Thyroid gland (tissue), 4 donors: Measurements from ENCODE around the gene KLK15. TPM values are rescaled to one million over a fixed set of nuclear protein-coding genes. Genes with fewer than 3 reads are reported as not detected.

ENCODE experiments used
- DNase-seq, 2 donors: peaks; one replicate each; pipeline ENCODE4 v3.0.0-alpha.2; 2019
- H3K27ac ChIP-seq, 3 donors: fragments of 200-600 bp; sonication (generic); 1 replicate in 2 of 3; 2 replicates in 1 of 3; pipeline ENCODE4 v1.5.1; 2016 to 2019; ENCODE audit warnings: mild to moderate bottlenecking in 1 of 3, moderate library complexity in 1 of 3
- H3K27me3 ChIP-seq: fragments of 200-600 bp; sonication (generic); one replicate; pipeline ENCODE4 v1.5.1; 2019
- H3K36me3 ChIP-seq, 2 donors: fragments of 200-600 bp; sonication (generic); one replicate each; pipeline ENCODE4 v1.5.1; 2016 to 2019
- H3K4me1 ChIP-seq, 2 donors: fragments of 200-600 bp; sonication (generic); one replicate each; pipeline ENCODE4 v1.5.1; 2017 to 2019
- H3K4me3 ChIP-seq, 3 donors: fragments of 200-600 bp; sonication (generic); replicated peaks in 1 of 3; 1 replicate in 2 of 3; 2 replicates in 1 of 3; pipeline ENCODE4 v1.5.1; 2016; ENCODE audit warnings: mild to moderate bottlenecking in 1 of 3
- H3K9me3 ChIP-seq: fragments of 200-600 bp; sonication (generic); one replicate; pipeline ENCODE4 v1.5.1; 2017
- POLR2A ChIP-seq, 2 donors: fragments of 450-650 bp; IDR thresholded peaks; one replicate each; pipeline ENCODE4 v1.6.1; 2017; ENCODE audit warnings: antibody characterized with exemption in 2 of 2, mild to moderate bottlenecking in 2 of 2, moderate library complexity in 1 of 2
- WGBS, 2 donors: methylation state at CpG; one replicate each; pipeline ENCODE4 v1.1.5; 2017; 5-methylcytosine and 5-hydroxymethylcytosine counted together
- intact Hi-C: fragments of 100-400 bp; cut with DNase I; formaldehyde crosslinking; loops from one replicate; pipeline ENCODE4 v1.15.1; 2023
- total RNA-seq, 4 donors: library from RNA; depleted of rRNA; stranded (reverse); fragments of >200 nt; gene quantifications; one replicate each; pipeline ENCODE4 v1.2.3, GENCODE V29; 2016
- TF ChIP-seq, protein P1 (sequence below), 6 experiments: fragments of 200-600 bp in 3 of 6; fragments of 450-650 bp in 3 of 6; sonication (generic) in 3 of 6; IDR thresholded peaks; one replicate each; pipeline ENCODE4 v1.5.1; 2016 to 2019; ENCODE audit warnings: antibody characterized with exemption in 6 of 6, mild to moderate bottlenecking in 2 of 6, inconsistent platforms in 1 of 6, moderate library complexity in 1 of 6

The KLK15 gene
- total RNA-seq, 4 donors from 2014 or later = 0.81 to 2.8 (median 1.8) TPM; not detected in 1

DNA sequence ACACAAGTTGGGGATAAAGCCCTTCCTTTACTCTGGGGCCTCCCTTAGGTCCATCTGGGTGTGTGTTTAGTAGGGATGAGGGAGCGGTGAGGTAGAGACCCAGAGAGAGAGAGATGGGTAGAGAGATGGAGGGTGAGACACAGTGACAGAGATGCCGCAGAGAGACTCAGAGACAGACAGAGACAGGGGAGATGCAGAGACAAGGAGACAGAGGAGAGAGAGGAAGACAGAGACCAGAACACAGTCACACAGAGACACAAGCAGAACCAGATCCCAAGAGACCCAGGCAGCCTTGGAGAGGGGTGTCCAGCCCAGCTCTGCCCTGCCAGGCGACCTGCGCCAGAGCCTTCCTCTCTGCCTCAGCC, 12.1 kb downstream of the KLK15 start:
- Histone ChIP-seq H3K4me3 (no peak overlapping the region), H3K4me1 (peaks cover 0 to 14% of the 10 kb centered on the region in 2 donors), H3K9me3 (no peaks in the 10 kb centered on the region), H3K36me3 (no peaks in the 10 kb centered on the region), H3K27me3 (peaks cover 4% of the 10 kb centered on the region), H3K27ac (no peak overlapping the region)
- no peak for DNase-seq
- intact Hi-C loops = no loop called here
- WGBS, 2 donors = 63 to 70% methylated on average over 4 of the region's 4 CpGs
- TF ChIP-seq POLR2A (IDR thresholded peaks at IDR 0.05) = no peak
- TF ChIP-seq, protein P1, sequence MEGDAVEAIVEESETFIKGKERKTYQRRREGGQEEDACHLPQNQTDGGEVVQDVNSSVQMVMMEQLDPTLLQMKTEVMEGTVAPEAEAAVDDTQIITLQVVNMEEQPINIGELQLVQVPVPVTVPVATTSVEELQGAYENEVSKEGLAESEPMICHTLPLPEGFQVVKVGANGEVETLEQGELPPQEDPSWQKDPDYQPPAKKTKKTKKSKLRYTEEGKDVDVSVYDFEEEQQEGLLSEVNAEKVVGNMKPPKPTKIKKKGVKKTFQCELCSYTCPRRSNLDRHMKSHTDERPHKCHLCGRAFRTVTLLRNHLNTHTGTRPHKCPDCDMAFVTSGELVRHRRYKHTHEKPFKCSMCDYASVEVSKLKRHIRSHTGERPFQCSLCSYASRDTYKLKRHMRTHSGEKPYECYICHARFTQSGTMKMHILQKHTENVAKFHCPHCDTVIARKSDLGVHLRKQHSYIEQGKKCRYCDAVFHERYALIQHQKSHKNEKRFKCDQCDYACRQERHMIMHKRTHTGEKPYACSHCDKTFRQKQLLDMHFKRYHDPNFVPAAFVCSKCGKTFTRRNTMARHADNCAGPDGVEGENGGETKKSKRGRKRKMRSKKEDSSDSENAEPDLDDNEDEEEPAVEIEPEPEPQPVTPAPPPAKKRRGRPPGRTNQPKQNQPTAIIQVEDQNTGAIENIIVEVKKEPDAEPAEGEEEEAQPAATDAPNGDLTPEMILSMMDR (IDR thresholded peaks at IDR 0.05) = no peak

DNA sequence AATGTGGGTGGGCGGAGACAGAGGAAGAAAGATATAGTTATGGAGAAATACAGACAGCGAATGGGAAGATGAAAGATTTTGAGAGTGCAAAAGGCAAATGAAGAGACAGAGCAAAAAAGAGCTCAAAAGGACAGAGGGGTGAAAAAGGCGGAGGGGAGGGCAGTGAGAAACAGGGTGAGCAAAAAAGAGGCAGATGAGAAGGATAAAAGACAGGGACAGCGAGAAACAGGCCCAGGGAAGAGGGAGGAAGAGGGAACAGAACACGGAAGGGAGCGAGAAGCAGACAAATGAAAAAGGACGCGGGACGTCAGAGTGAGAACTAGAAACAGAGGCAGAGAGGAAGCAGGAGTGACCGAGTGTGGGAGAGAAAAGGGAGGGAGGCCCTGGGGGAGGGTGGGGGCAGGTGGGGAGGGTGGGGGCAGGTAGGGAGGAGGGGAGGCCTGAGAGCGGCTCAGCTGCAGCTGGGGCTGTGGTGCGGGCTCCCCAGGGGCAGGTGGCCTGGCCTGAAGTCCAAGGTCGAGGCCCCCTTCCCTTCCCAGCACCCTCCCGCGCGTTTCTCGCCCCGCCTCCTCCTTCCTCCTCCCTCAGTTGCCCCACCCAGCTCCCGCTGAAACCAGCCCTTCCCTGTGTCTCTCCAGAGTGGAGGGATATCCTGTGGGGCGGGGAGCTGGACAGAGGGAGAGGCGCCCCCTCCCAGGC, 12.7 kb downstream of the KLK15 start:
- no peak for DNase-seq
- Histone ChIP-seq H3K27me3 (peaks cover 4% of the 10 kb centered on the region), H3K27ac (no peak overlapping the region), H3K36me3 (no peaks in the 10 kb centered on the region), H3K9me3 (no peaks in the 10 kb centered on the region), H3K4me1 (peaks cover 0 to 14% of the 10 kb centered on the region in 2 donors), H3K4me3 (no peak overlapping the region)
- TF ChIP-seq, protein P1 (IDR thresholded peaks at IDR 0.05) = no peak
- TF ChIP-seq POLR2A (IDR thresholded peaks at IDR 0.05) = no peak
- 10 to 12% methylated on average over 18 to 21 of the region's 21 CpGs for WGBS, 2 donors
- intact Hi-C loops = no loop called here

- WGBS, 2 donors = 11 to 12% methylated on average over 12 to 15 of the region's 15 CpGs
- no peak for TF ChIP-seq POLR2A (IDR thresholded peaks at IDR 0.05)
- TF ChIP-seq, protein P1 (IDR thresholded peaks at IDR 0.05) = no peak
- intact Hi-C loops = no loop called here
- Histone ChIP-seq H3K4me1 (peaks cover 0 to 14% of the 10 kb centered on the region in 2 donors), H3K4me3 (no peak overlapping the region), H3K9me3 (no peaks in the 10 kb centered on the region), H3K27me3 (peaks cover 4% of the 10 kb centered on the region), H3K36me3 (no peaks in the 10 kb centered on the region), H3K27ac (no peak overlapping the region)
- no peak for DNase-seq
Observed at GRCh38 chr19:50820086-50820485, 13.3 kb downstream of the KLK15 start.

DNA sequence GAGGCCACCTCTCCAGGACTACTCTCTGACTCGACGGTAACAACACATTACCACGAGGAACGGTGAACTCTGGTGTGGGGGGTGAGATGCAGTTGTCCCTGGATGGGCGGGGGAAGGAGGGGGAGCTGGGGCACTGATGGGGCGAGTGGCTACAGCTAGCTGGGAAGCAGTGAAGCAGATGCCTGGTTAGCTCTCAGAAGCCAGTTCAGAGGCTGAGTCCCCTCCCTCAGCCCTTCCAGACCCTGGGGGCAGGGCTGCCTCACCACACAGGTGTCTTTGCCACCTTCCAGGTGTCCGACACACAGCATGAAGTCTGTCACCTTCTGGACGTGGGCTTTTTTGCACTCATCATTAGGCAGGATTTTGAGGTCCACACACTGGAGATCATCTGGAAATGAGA, 13.7 kb downstream of the KLK15 start:
- no peak for TF ChIP-seq POLR2A (IDR thresholded peaks at IDR 0.05)
- TF ChIP-seq, protein P1 (IDR thresholded peaks at IDR 0.05) = no peak
- DNase-seq = no peak
- Histone ChIP-seq H3K9me3 (no peaks in the 10 kb centered on the region), H3K4me3 (no peak overlapping the region), H3K36me3 (no peaks in the 10 kb centered on the region), H3K27ac (no peak overlapping the region), H3K4me1 (peaks cover 0 to 14% of the 10 kb centered on the region in 2 donors), H3K27me3 (peaks cover 4% of the 10 kb centered on the region)
- WGBS, 2 donors = 23 to 29% methylated on average over 8 of the region's 8 CpGs
- intact Hi-C loops = no loop called here

GRCh38 chr19:50818859-50819472, 14.4 kb downstream of the KLK15 start:
- Histone ChIP-seq H3K4me1 (peaks cover 0 to 14% of the 10 kb centered on the region in 2 donors), H3K4me3 (no peak overlapping the region), H3K27me3 (peaks cover 4% of the 10 kb centered on the region), H3K27ac (no peak overlapping the region), H3K36me3 (no peaks in the 10 kb centered on the region), H3K9me3 (no peaks in the 10 kb centered on the region)
- intact Hi-C loops = no loop called here
- TF ChIP-seq POLR2A (IDR thresholded peaks at IDR 0.05) = no peak
- TF ChIP-seq, protein P1 (IDR thresholded peaks at IDR 0.05) = no peak
- no peak for DNase-seq
- WGBS, 2 donors = 75 to 82% methylated on average over 10 to 12 of the region's 12 CpGs
